ENCODE results near the gene CELSR1. TPM values are rescaled to one million over a fixed set of nuclear protein-coding genes. Genes with fewer than 3 reads are reported as not detected.

CELSR1 gene
- total RNA-seq, 1 donor from 2014 or later = 2.1 TPM

DNA sequence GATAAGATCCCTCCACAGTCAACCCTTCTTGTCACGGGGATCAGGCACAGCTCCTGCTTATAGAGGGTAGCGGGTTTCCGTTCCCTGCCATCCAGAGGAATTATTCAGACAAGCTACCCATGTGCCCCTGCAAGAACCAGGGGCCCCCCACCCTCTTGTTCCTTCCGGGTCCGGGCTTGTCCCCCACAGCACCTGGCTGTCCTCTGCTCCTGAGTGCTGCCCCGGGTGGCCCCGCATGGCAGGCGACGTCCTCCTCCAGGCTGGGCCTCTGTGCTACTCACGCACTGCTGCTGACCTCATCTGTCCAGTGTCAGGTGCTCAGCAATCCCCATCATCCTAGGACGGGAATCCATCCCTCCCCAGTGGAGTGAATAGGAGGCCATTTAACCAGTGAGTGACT is 24.7 kb downstream of the CELSR1 start:
- H3K36me3 ChIP-seq (ENCODE audit: control insufficient read depth in 3 of 3, insufficient read depth in 3 of 3, low read length in 3 of 3) = no peaks in the 10 kb centered on the region
- H3K27ac ChIP-seq (ENCODE audit: low read depth, low read length) = no peak overlapping the region
- H3K4me3 ChIP-seq (ENCODE audit: low read length in 3 of 3) = no peak overlapping the region
- H3K4me1 ChIP-seq (ENCODE audit: control insufficient read depth in 3 of 3, insufficient read depth in 3 of 3, low read length in 3 of 3) = peaks cover 0 to 3% (median 2%) of the 10 kb centered on the region in 3 donors
- H3K9ac ChIP-seq (ENCODE audit: low read depth in 1 of 3, low read length in 3 of 3) = no peak overlapping the region
- H3K9me3 ChIP-seq (ENCODE audit: control insufficient read depth in 3 of 3, low read length in 3 of 3) = no peaks in the 10 kb centered on the region
- H3K27me3 ChIP-seq (ENCODE audit: control insufficient read depth in 3 of 3, insufficient read depth in 3 of 3, low read length in 3 of 3) = peaks cover 8 to 24% (median 15%) of the 10 kb centered on the region in 3 donors

DNA sequence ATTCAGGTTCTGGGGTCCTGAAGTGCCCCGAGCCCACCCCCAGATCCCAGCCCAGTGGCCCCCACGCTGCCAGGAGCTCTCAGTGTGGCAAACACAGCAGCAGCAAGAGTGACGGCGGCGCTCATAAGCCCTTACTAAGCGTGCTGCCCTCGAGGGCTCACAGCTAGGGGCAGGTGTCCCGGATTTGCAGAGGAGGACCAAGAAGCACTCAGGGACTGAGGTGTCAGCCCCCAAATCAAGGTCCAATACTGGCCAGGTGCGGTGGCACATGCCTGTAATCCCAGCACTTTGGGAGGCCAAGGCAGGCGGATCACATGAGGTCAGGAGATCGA is 25.4 kb downstream of the CELSR1 start:
- peaks cover 12 to 30% (median 19%) of the 10 kb centered on the region in 3 donors for H3K27me3 ChIP-seq (ENCODE audit: control insufficient read depth in 3 of 3, insufficient read depth in 3 of 3, low read length in 3 of 3)
- H3K4me1 ChIP-seq (ENCODE audit: control insufficient read depth in 3 of 3, insufficient read depth in 3 of 3, low read length in 3 of 3) = peaks cover 0 to 3% (median 2%) of the 10 kb centered on the region in 3 donors
- H3K9ac ChIP-seq (ENCODE audit: low read depth in 1 of 3, low read length in 3 of 3) = no peak overlapping the region
- no peak overlapping the region for H3K4me3 ChIP-seq (ENCODE audit: low read length in 3 of 3)
- H3K36me3 ChIP-seq (ENCODE audit: control insufficient read depth in 3 of 3, insufficient read depth in 3 of 3, low read length in 3 of 3) = no peaks in the 10 kb centered on the region
- no peaks in the 10 kb centered on the region for H3K9me3 ChIP-seq (ENCODE audit: control insufficient read depth in 3 of 3, low read length in 3 of 3)
- no peak overlapping the region for H3K27ac ChIP-seq (ENCODE audit: low read depth, low read length)

GRCh38 chr22:46511151-46512038 is 26.0 kb downstream of the CELSR1 start:
- H3K27ac ChIP-seq (ENCODE audit: low read depth, low read length) = no peak overlapping the region
- no peak overlapping the region for H3K9ac ChIP-seq (ENCODE audit: low read depth in 1 of 3, low read length in 3 of 3)

GRCh38 chr22:46509416-46510089 is 27.9 kb downstream of the CELSR1 start:
- no peak overlapping the region for H3K4me3 ChIP-seq (ENCODE audit: low read length in 3 of 3)
- H3K27me3 ChIP-seq (ENCODE audit: control insufficient read depth in 3 of 3, insufficient read depth in 3 of 3, low read length in 3 of 3) = peaks cover 12 to 27% (median 19%) of the 10 kb centered on the region in 3 donors
- H3K9me3 ChIP-seq (ENCODE audit: control insufficient read depth in 3 of 3, low read length in 3 of 3) = no peaks in the 10 kb centered on the region
- no peak overlapping the region for H3K9ac ChIP-seq (ENCODE audit: low read depth in 1 of 3, low read length in 3 of 3)
- H3K36me3 ChIP-seq (ENCODE audit: control insufficient read depth in 3 of 3, insufficient read depth in 3 of 3, low read length in 3 of 3) = no peaks in the 10 kb centered on the region
- peaks cover 0 to 3% (median 0%) of the 10 kb centered on the region in 3 donors for H3K4me1 ChIP-seq (ENCODE audit: control insufficient read depth in 3 of 3, insufficient read depth in 3 of 3, low read length in 3 of 3)
- H3K27ac ChIP-seq (ENCODE audit: low read depth, low read length) = no peak overlapping the region

More at GRCh38 chr22:46511151-46512038, 26.0 kb downstream of the CELSR1 start:
- Histone ChIP-seq H3K4me1 (ENCODE audit: control insufficient read depth in 3 of 3, insufficient read depth in 3 of 3, low read length in 3 of 3) (peaks cover 0 to 3% (median 0%) of the 10 kb centered on the region in 3 donors), H3K36me3 (ENCODE audit: control insufficient read depth in 3 of 3, insufficient read depth in 3 of 3, low read length in 3 of 3) (no peaks in the 10 kb centered on the region), H3K9me3 (ENCODE audit: control insufficient read depth in 3 of 3, low read length in 3 of 3) (no peaks in the 10 kb centered on the region), H3K27me3 (ENCODE audit: control insufficient read depth in 3 of 3, insufficient read depth in 3 of 3, low read length in 3 of 3) (peaks cover 12 to 30% (median 19%) of the 10 kb centered on the region in 3 donors), H3K4me3 (ENCODE audit: low read length in 3 of 3) (no peak overlapping the region)

GRCh38 chr22:46508491-46508999 is 28.9 kb downstream of the CELSR1 start:
- Histone ChIP-seq H3K27me3 (ENCODE audit: control insufficient read depth in 3 of 3, insufficient read depth in 3 of 3, low read length in 3 of 3) (peaks cover 12 to 30% (median 19%) of the 10 kb centered on the region in 3 donors), H3K9me3 (ENCODE audit: control insufficient read depth in 3 of 3, low read length in 3 of 3) (no peaks in the 10 kb centered on the region), H3K4me3 (ENCODE audit: low read length in 3 of 3) (no peak overlapping the region), H3K4me1 (ENCODE audit: control insufficient read depth in 3 of 3, insufficient read depth in 3 of 3, low read length in 3 of 3) (peaks cover 0 to 3% (median 0%) of the 10 kb centered on the region in 3 donors), H3K9ac (ENCODE audit: low read depth in 1 of 3, low read length in 3 of 3) (no peak overlapping the region), H3K36me3 (ENCODE audit: control insufficient read depth in 3 of 3, insufficient read depth in 3 of 3, low read length in 3 of 3) (no peaks in the 10 kb centered on the region), H3K27ac (ENCODE audit: low read depth, low read length) (no peak overlapping the region)

DNA sequence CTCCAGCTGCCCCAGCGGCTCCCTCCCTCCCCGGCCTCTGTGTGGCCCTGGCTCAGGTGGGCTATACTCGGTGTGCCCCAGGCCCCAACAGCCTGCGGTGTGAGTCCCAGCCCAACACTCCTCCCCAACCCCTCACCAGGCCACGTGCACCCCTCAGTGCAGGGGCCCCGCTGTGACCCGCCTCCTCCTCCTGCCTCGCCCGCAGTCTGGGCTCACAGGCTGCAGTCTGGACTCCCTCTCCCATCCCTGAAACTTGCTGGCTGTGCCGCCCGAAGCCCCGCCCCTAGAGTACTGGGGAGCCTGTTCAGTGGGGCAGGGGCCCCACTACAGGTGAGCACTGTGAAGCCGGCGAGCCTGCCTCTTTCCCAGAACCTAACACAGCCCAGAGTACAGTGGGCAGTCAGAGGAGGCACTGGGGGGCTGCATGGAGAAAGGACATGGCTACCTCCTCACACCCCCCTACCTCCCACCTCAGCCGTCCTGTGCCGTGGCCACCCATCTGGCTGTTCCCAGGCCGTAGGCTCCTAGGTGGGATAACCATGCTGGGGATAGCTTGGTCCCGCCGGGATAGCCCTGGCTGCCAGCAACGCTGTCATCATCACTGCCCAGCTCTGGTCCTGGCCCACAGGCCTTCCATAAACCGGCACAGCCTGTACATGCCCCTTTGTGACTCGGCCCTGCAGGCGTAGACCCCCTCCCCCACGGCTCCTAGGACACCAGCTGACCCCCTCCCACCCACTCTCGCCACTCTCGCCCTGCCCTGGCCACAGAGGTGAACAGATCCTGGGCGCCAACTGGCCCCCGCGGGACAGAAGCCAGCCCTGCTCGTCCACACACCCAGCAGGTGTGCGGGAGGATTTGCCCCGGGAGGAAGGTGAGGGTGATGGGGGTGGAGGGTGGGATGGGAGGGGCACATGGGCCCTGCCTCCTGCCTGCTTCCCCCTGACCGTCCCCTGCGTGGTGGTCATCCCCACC is 29.7 kb downstream of the CELSR1 start:
- Histone ChIP-seq H3K4me3 (ENCODE audit: low read length in 3 of 3) (no peak overlapping the region), H3K27me3 (ENCODE audit: control insufficient read depth in 3 of 3, insufficient read depth in 3 of 3, low read length in 3 of 3) (peaks cover 15 to 36% (median 23%) of the 10 kb centered on the region in 3 donors), H3K9ac (ENCODE audit: low read depth in 1 of 3, low read length in 3 of 3) (no peak overlapping the region), H3K4me1 (ENCODE audit: control insufficient read depth in 3 of 3, insufficient read depth in 3 of 3, low read length in 3 of 3) (peaks cover 0 to 3% (median 0%) of the 10 kb centered on the region in 3 donors), H3K27ac (ENCODE audit: low read depth, low read length) (no peak overlapping the region), H3K36me3 (ENCODE audit: control insufficient read depth in 3 of 3, insufficient read depth in 3 of 3, low read length in 3 of 3) (no peaks in the 10 kb centered on the region), H3K9me3 (ENCODE audit: control insufficient read depth in 3 of 3, low read length in 3 of 3) (no peaks in the 10 kb centered on the region)

GRCh38 chr22:46504584-46504983 is 32.8 kb downstream of the CELSR1 start:
- H3K36me3 ChIP-seq (ENCODE audit: control insufficient read depth in 3 of 3, insufficient read depth in 3 of 3, low read length in 3 of 3) = no peaks in the 10 kb centered on the region
- no peaks in the 10 kb centered on the region for H3K4me1 ChIP-seq (ENCODE audit: control insufficient read depth in 3 of 3, insufficient read depth in 3 of 3, low read length in 3 of 3)
- no peak overlapping the region for H3K9ac ChIP-seq (ENCODE audit: low read depth in 1 of 3, low read length in 3 of 3)
- peaks cover 21 to 36% (median 35%) of the 10 kb centered on the region in 3 donors for H3K27me3 ChIP-seq (ENCODE audit: control insufficient read depth in 3 of 3, insufficient read depth in 3 of 3, low read length in 3 of 3)
- no peak overlapping the region for H3K4me3 ChIP-seq (ENCODE audit: low read length in 3 of 3)
- no peaks in the 10 kb centered on the region for H3K9me3 ChIP-seq (ENCODE audit: control insufficient read depth in 3 of 3, low read length in 3 of 3)
- H3K27ac ChIP-seq (ENCODE audit: low read depth, low read length) = no peak overlapping the region

GRCh38 chr22:46502440-46503175 is 34.8 kb downstream of the CELSR1 start:
- H3K9ac ChIP-seq (ENCODE audit: low read depth in 1 of 3, low read length in 3 of 3) = no peak overlapping the region
- no peaks in the 10 kb centered on the region for H3K36me3 ChIP-seq (ENCODE audit: control insufficient read depth in 3 of 3, insufficient read depth in 3 of 3, low read length in 3 of 3)
- H3K4me3 ChIP-seq (ENCODE audit: low read length in 3 of 3) = no peak overlapping the region
- H3K27me3 ChIP-seq (ENCODE audit: control insufficient read depth in 3 of 3, insufficient read depth in 3 of 3, low read length in 3 of 3) = peaks cover 18 to 25% (median 21%) of the 10 kb centered on the region in 3 donors
- no peaks in the 10 kb centered on the region for H3K9me3 ChIP-seq (ENCODE audit: control insufficient read depth in 3 of 3, low read length in 3 of 3)
- no peak overlapping the region for H3K27ac ChIP-seq (ENCODE audit: low read depth, low read length)
- H3K4me1 ChIP-seq (ENCODE audit: control insufficient read depth in 3 of 3, insufficient read depth in 3 of 3, low read length in 3 of 3) = no peaks in the 10 kb centered on the region

GRCh38 chr22:46501701-46502100 is 35.7 kb downstream of the CELSR1 start:
- Histone ChIP-seq H3K27ac (ENCODE audit: low read depth, low read length) (no peak overlapping the region), H3K27me3 (ENCODE audit: control insufficient read depth in 3 of 3, insufficient read depth in 3 of 3, low read length in 3 of 3) (peaks cover 12 to 22% (median 17%) of the 10 kb centered on the region in 3 donors), H3K9ac (ENCODE audit: low read depth in 1 of 3, low read length in 3 of 3) (no peak overlapping the region), H3K36me3 (ENCODE audit: control insufficient read depth in 3 of 3, insufficient read depth in 3 of 3, low read length in 3 of 3) (no peaks in the 10 kb centered on the region), H3K9me3 (ENCODE audit: control insufficient read depth in 3 of 3, low read length in 3 of 3) (no peaks in the 10 kb centered on the region), H3K4me3 (ENCODE audit: low read length in 3 of 3) (no peak overlapping the region), H3K4me1 (ENCODE audit: control insufficient read depth in 3 of 3, insufficient read depth in 3 of 3, low read length in 3 of 3) (no peaks in the 10 kb centered on the region)
